Measurements from ENCODE around the gene SPATA31C2.
"Not testable (repeated sequence)": the region's sequence is repeated elsewhere in the genome, so short reads cannot be mapped to it uniquely, and the experiment has no call there.

The SPATA31C2 gene

GRCh38 chr9:88138375-88138774 is at the start of gene SPATA31C2:
SPATA31C2 (minus strand) TSS chr9:88138475; CDS start chr9:88138446, 29 bp downstream.
- FAIRE-seq; DNase-seq (ENCODE audit: insufficient read length, low spot score): not testable (repeated sequence)

DNA sequence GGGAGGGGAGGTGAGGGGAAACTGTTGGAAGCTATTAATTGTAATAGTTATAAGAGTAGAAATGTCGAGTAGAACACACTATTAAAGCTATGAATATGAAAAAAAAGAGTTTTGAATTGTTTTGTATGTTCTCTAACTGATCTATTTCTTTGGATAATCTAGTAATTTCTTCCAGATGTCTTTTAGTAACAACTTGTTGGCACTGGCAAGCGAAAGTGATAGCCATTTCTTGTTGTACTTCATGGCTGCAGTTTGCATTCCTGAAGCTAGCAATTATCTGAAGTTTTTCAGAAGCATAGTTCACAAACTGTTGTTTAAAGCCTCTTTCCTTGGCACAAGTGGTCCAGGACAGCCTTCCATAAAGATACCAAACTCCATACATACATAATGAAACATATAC is 49.4 kb upstream of the SPATA31C2 start:
- no peak for DNase-seq (ENCODE audit: insufficient read length, low spot score)
- TF ChIP-seq CTCF (IDR thresholded peaks at IDR 0.05; ENCODE audit: insufficient read depth, missing control alignments): no peak
- FAIRE-seq: no peak

GRCh38 chr9:88186495-88187110 is 48.3 kb upstream of the SPATA31C2 start:
- no peak for DNase-seq (ENCODE audit: insufficient read length, low spot score)
- no peak for TF ChIP-seq CTCF (IDR thresholded peaks at IDR 0.05; ENCODE audit: insufficient read depth, missing control alignments)
- no peak for FAIRE-seq

GRCh38 chr9:88184976-88185375 is 46.7 kb upstream of the SPATA31C2 start:
- no peak for TF ChIP-seq CTCF (IDR thresholded peaks at IDR 0.05; ENCODE audit: insufficient read depth, missing control alignments)
- DNase-seq (ENCODE audit: insufficient read length, low spot score): no peak
- FAIRE-seq: no peak

DNA sequence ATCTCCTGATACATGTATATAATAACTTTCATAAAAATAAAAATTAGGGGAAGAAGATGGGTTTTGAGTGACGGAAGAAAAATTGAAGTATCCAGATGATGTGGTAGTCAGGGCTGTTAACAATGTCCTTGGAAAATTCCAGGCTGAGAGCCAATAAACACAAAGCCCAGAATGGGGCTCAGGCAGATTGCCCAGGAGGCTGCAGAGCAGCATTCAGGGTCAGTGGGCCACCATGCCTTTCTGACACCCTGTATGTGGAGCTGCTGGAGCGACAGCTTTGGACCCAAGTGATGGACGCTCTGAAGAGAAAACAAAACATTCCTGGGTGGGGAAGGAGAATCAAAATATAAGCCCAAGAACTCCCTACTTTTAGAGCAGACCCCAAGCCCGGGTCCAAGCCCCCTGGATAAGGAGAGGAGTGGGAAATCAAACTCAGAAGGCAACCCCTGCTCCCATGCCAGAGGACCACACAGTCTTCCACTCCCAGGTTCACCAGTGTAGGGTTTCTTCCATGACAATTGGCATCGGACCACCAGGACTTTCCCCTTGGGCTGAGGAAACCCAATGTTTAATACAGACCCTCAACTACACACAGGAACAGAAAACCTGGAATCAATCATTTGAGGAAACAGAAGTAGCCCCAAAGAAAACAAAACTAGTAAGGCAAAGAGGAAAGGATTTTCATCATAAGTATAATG is 45.7 kb upstream of the SPATA31C2 start:
- FAIRE-seq: no peak
- DNase-seq (ENCODE audit: insufficient read length, low spot score): no peak
- no peak for TF ChIP-seq CTCF (IDR thresholded peaks at IDR 0.05; ENCODE audit: insufficient read depth, missing control alignments)

GRCh38 chr9:88182501-88182900 is 44.2 kb upstream of the SPATA31C2 start:
- no peak for DNase-seq (ENCODE audit: insufficient read length, low spot score)
- TF ChIP-seq CTCF (IDR thresholded peaks at IDR 0.05; ENCODE audit: insufficient read depth, missing control alignments): no peak
- no peak for FAIRE-seq

- FAIRE-seq (no peak), DNase-seq (ENCODE audit: insufficient read length, low spot score) (no peak)
- TF ChIP-seq CTCF (IDR thresholded peaks at IDR 0.05; ENCODE audit: insufficient read depth, missing control alignments): no peak
Observed at GRCh38 chr9:88180081-88180765, 41.9 kb upstream of the SPATA31C2 start.

All from D721Med (cell line).